Middle frontal gyrus (tissue), 1 donor: ENCODE measurements around the gene HOXD11.

ENCODE experiments used
- DNase-seq: peaks from one replicate; pipeline ENCODE4 v3.0.0-alpha.2; 2015; ENCODE audit warnings: low spot score; ENCODE audit errors: extremely low spot score

The HOXD11 gene

GRCh38 chr2:176093145-176093897 lies 13.8 kb upstream of the HOXD11 start:
- DNase-seq, result no peak

- no peak for DNase-seq
Observed at GRCh38 chr2:176093898-176094249, 13.2 kb upstream of the HOXD11 start.

GRCh38 chr2:176094349-176094748 lies 12.7 kb upstream of the HOXD11 start:
- no peak for DNase-seq

- no peak for DNase-seq
Observed at GRCh38 chr2:176095421-176095820, 11.7 kb upstream of the HOXD11 start.

- DNase-seq, result no peak
Observed at GRCh38 chr2:176096243-176096985, 10.7 kb upstream of the HOXD11 start.

- DNase-seq, result no peak
Observed at GRCh38 chr2:176096986-176097819, 9.9 kb upstream of the HOXD11 start.

- no peak for DNase-seq
Observed at GRCh38 chr2:176097820-176098365, 9.2 kb upstream of the HOXD11 start.

- DNase-seq, result no peak
Observed at GRCh38 chr2:176098366-176099158, 8.5 kb upstream of the HOXD11 start.

GRCh38 chr2:176099159-176099727 lies 7.8 kb upstream of the HOXD11 start:
- no peak for DNase-seq

- DNase-seq, result no peak
Observed at GRCh38 chr2:176099728-176100546, 7.1 kb upstream of the HOXD11 start, which contains the start of gene HOXD12. Gene HOXD12, plus strand, starts transcription at chr2:176099795. Its CDS starts 7 bp downstream, at chr2:176099802.

GRCh38 chr2:176100547-176101140 lies 6.4 kb upstream of the HOXD11 start:
- no peak for DNase-seq

- DNase-seq, result no peak
Observed at GRCh38 chr2:176101216-176101830, 5.8 kb upstream of the HOXD11 start.

- no peak for DNase-seq
Observed at GRCh38 chr2:176101842-176102241, 5.2 kb upstream of the HOXD11 start.

- no peak for DNase-seq
Observed at GRCh38 chr2:176102309-176102866, 4.7 kb upstream of the HOXD11 start.

GRCh38 chr2:176103194-176103593 lies 3.9 kb upstream of the HOXD11 start:
- DNase-seq, result no peak

GRCh38 chr2:176103742-176104315 lies 3.3 kb upstream of the HOXD11 start:
- no peak for DNase-seq

- no peak for DNase-seq
Observed at GRCh38 chr2:176104316-176105077, 2.6 kb upstream of the HOXD11 start.
